ENCODE data around the gene CDC42EP3. TPM values are rescaled to one million over a fixed set of nuclear protein-coding genes. Genes with fewer than 3 reads are reported as not detected.

CDC42EP3 gene
- total RNA-seq, 1 donor from 2014 or later: 32.9 TPM

GRCh38 chr2:37707393-37707792 is 36.0 kb upstream of the CDC42EP3 start:
- Mint-ChIP-seq H3K36me3 (ENCODE audit: unreplicated experiment) (no peaks in the 10 kb centered on the region), H3K4me3 (ENCODE audit: unreplicated experiment) (no peak overlapping the region), H3K27me3 (ENCODE audit: unreplicated experiment) (no peaks in the 10 kb centered on the region), H3K4me1 (ENCODE audit: low read depth, unreplicated experiment) (no peaks in the 10 kb centered on the region), H3K9me3 (ENCODE audit: unreplicated experiment) (peaks cover 4% of the 10 kb centered on the region), H3K27ac (ENCODE audit: unreplicated experiment) (no peak overlapping the region)
- no peak for TF ChIP-seq CTCF (IDR thresholded peaks at IDR 0.05; ENCODE audit: partially characterized antibody, unreplicated experiment)
- DNase-seq: no peak

GRCh38 chr2:37706334-37707183 is 35.1 kb upstream of the CDC42EP3 start:
- H3K36me3 Mint-ChIP-seq (ENCODE audit: unreplicated experiment): no peaks in the 10 kb centered on the region
- TF ChIP-seq CTCF (IDR thresholded peaks at IDR 0.05; ENCODE audit: partially characterized antibody, unreplicated experiment): no peak
- no peak for DNase-seq
- H3K27me3 Mint-ChIP-seq (ENCODE audit: unreplicated experiment): no peaks in the 10 kb centered on the region
- no peak overlapping the region for H3K4me3 Mint-ChIP-seq (ENCODE audit: unreplicated experiment)
- H3K9me3 Mint-ChIP-seq (ENCODE audit: unreplicated experiment): peaks cover 4% of the 10 kb centered on the region
- no peaks in the 10 kb centered on the region for H3K4me1 Mint-ChIP-seq (ENCODE audit: low read depth, unreplicated experiment)
- H3K27ac Mint-ChIP-seq (ENCODE audit: unreplicated experiment): no peak overlapping the region

- Mint-ChIP-seq H3K9me3 (ENCODE audit: unreplicated experiment) (peaks cover 4% of the 10 kb centered on the region), H3K36me3 (ENCODE audit: unreplicated experiment) (no peaks in the 10 kb centered on the region), H3K4me3 (ENCODE audit: unreplicated experiment) (no peak overlapping the region), H3K27ac (ENCODE audit: unreplicated experiment) (no peak overlapping the region), H3K4me1 (ENCODE audit: low read depth, unreplicated experiment) (no peaks in the 10 kb centered on the region), H3K27me3 (ENCODE audit: unreplicated experiment) (no peaks in the 10 kb centered on the region)
- no peak for DNase-seq
- TF ChIP-seq CTCF (IDR thresholded peaks at IDR 0.05; ENCODE audit: partially characterized antibody, unreplicated experiment): no peak
Observed at GRCh38 chr2:37705191-37705590, 33.7 kb upstream of the CDC42EP3 start.

GRCh38 chr2:37698931-37699481 is 27.6 kb upstream of the CDC42EP3 start:
- no peak for DNase-seq
- no peaks in the 10 kb centered on the region for H3K27me3 Mint-ChIP-seq (ENCODE audit: unreplicated experiment)
- no peaks in the 10 kb centered on the region for H3K36me3 Mint-ChIP-seq (ENCODE audit: unreplicated experiment)
- no peak overlapping the region for H3K27ac Mint-ChIP-seq (ENCODE audit: unreplicated experiment)
- no peaks in the 10 kb centered on the region for H3K9me3 Mint-ChIP-seq (ENCODE audit: unreplicated experiment)
- TF ChIP-seq CTCF (IDR thresholded peaks at IDR 0.05; ENCODE audit: partially characterized antibody, unreplicated experiment): no peak
- H3K4me1 Mint-ChIP-seq (ENCODE audit: low read depth, unreplicated experiment): no peaks in the 10 kb centered on the region
- no peak overlapping the region for H3K4me3 Mint-ChIP-seq (ENCODE audit: unreplicated experiment)

- no peaks in the 10 kb centered on the region for H3K27me3 Mint-ChIP-seq (ENCODE audit: unreplicated experiment)
- H3K9me3 Mint-ChIP-seq (ENCODE audit: unreplicated experiment): peaks cover 2% of the 10 kb centered on the region
- no peaks in the 10 kb centered on the region for H3K4me1 Mint-ChIP-seq (ENCODE audit: low read depth, unreplicated experiment)
- no peaks in the 10 kb centered on the region for H3K36me3 Mint-ChIP-seq (ENCODE audit: unreplicated experiment)
- H3K4me3 Mint-ChIP-seq (ENCODE audit: unreplicated experiment): no peak overlapping the region
- no peak for DNase-seq
- no peak overlapping the region for H3K27ac Mint-ChIP-seq (ENCODE audit: unreplicated experiment)
- no peak for TF ChIP-seq CTCF (IDR thresholded peaks at IDR 0.05; ENCODE audit: partially characterized antibody, unreplicated experiment)
Observed at GRCh38 chr2:37695336-37695735, 23.9 kb upstream of the CDC42EP3 start.

All from glutamatergic neuron (in vitro differentiated cells).